ENCODE data around the gene TMIGD3.

- TF ChIP-seq CTCF (IDR thresholded peaks at IDR 0.05; ENCODE audit: low read depth, low read length, poor library complexity, severe bottlenecking): no peak
- TF ChIP-seq EZH2phosphoT487 (IDR thresholded peaks at IDR 0.05; ENCODE audit: borderline replicate concordance, low read length): no peak
These were observed 16.3 kb downstream of the TMIGD3 start for GRCh38 chr1:111487133-111487532.
